Measurements from ENCODE around the gene XYLT2. TPM values are rescaled to one million over a fixed set of nuclear protein-coding genes. Genes with fewer than 3 reads are reported as not detected.

Gene XYLT2
- total RNA-seq, 1 donor from 2014 or later: 30.4 TPM

DNA sequence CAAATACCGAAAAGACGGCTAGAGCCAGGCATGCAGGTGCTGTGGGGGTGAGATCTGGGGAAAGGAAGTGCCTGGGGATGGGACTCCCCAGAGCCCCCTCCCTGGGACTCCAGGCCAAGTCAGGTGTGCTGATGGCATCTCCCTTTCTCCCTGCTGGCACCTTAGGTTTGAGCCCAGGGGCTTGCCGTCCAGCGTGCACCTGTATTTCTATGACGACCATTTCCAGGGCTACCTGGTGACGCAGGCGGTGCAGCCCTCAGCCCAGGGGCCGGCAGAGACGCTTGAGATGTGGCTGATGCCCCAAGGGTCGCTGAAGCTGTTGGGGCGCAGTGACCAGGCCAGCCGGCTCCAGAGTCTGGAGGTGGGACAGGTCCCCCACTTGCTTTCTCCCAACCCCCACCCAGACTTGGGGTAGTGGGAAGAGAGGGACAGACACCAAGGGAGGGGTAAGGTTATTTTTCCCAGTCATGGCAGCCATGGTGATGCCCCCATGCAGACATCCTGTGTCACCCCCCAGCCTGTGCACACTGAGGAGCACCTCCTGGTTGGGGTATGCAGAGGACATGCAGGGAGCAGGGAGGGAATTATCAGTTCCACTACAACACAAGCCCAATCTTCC lies 11.1 kb downstream of the XYLT2 start:
- TF ChIP-seq, protein P1, sequence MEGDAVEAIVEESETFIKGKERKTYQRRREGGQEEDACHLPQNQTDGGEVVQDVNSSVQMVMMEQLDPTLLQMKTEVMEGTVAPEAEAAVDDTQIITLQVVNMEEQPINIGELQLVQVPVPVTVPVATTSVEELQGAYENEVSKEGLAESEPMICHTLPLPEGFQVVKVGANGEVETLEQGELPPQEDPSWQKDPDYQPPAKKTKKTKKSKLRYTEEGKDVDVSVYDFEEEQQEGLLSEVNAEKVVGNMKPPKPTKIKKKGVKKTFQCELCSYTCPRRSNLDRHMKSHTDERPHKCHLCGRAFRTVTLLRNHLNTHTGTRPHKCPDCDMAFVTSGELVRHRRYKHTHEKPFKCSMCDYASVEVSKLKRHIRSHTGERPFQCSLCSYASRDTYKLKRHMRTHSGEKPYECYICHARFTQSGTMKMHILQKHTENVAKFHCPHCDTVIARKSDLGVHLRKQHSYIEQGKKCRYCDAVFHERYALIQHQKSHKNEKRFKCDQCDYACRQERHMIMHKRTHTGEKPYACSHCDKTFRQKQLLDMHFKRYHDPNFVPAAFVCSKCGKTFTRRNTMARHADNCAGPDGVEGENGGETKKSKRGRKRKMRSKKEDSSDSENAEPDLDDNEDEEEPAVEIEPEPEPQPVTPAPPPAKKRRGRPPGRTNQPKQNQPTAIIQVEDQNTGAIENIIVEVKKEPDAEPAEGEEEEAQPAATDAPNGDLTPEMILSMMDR (IDR thresholded peaks at IDR 0.05): no peak
- TF ChIP-seq POLR2AphosphoS5 (IDR thresholded peaks at IDR 0.05; ENCODE audit: insufficient read depth in 1 of 2, low read depth in 1 of 2) (no peak), POLR2A (IDR thresholded peaks at IDR 0.05) (no peak)

DNA sequence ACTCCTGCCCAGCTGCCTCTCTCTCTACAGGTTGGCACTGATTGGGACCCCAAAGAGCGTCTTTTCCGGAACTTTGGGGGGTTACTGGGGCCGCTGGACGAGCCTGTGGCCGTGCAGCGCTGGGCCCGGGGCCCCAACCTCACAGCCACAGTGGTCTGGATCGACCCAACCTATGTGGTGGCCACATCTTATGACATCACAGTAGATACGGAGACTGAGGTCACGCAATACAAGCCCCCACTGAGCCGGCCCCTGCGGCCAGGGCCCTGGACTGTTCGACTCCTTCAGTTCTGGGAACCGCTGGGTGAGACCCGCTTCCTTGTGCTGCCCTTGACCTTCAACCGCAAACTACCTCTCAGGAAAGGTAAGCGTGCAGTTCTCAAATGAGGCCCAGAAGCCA lies 12.3 kb downstream of the XYLT2 start:
- no peak for DNase-seq (ENCODE audit: extremely low spot score in 2 of 2)
- TF ChIP-seq, protein P1 (IDR thresholded peaks at IDR 0.05): no peak
- TF ChIP-seq POLR2A (IDR thresholded peaks at IDR 0.05): no peak
- no peak for TF ChIP-seq POLR2AphosphoS5 (IDR thresholded peaks at IDR 0.05; ENCODE audit: insufficient read depth in 1 of 2, low read depth in 1 of 2)
- Histone ChIP-seq H3K36me3 (peaks cover 0 to 60% of the 10 kb centered on the region in 2 donors), H3K4me1 (peaks cover 9% of the 10 kb centered on the region), H3K27ac (no peak overlapping the region), H3K27me3 (no peaks in the 10 kb centered on the region), H3K9me3 (no peaks in the 10 kb centered on the region), H3K4me3 (no peak overlapping the region)
- intact Hi-C loops (cut with DNase I): loop anchor here (10.0 kb wide), 1 partner anchor 117 kb away; the partner anchor contains the start of gene RSAD1

More for the DNA sequence above, 11.1 kb downstream of the XYLT2 start:
- DNase-seq (ENCODE audit: extremely low spot score in 2 of 2): no peak
- H3K27me3 ChIP-seq: no peaks in the 10 kb centered on the region
- H3K36me3 ChIP-seq: peaks cover 0 to 60% of the 10 kb centered on the region in 2 donors
- H3K9me3 ChIP-seq: no peaks in the 10 kb centered on the region
- no peak overlapping the region for H3K27ac ChIP-seq
- no peak overlapping the region for H3K4me3 ChIP-seq
- peaks cover 5% of the 10 kb centered on the region for H3K4me1 ChIP-seq
- intact Hi-C loops (cut with DNase I): loop anchor here (10.0 kb wide), 1 partner anchor 118 kb away; the partner anchor contains the start of gene RSAD1

DNA sequence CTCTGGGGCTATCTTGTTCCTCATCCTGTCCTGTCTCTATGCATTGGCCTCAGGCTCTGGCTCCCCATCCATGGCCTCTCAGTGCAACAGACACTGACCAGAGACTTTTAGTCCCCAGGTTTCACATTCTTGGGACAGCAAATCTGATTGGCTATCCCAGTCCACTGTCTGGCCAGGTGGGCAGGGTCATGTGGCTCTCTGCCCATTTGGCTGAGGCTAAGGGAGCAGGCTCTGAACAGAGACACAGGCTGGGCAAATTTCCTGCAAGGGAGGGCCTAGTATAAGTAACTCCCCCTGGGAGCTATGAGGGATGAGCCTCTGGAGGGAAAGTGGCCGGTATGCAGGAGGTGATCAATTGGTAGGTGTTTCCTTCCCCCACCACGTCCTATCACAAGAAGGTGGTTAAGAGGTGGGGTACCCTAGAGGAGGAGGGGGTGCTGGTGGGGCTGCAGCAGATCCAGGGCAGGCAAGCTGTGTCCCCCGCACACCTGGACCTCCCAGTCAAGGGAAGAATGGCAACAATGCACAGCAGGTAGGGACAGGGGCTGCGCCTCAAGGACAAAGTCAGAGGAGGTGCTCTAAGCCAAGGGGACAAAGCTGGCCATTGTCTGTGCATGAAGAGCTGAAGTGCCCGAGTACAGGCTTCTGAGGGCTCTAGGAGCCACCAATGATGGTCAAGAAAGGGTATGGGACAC lies 13.2 kb downstream of the XYLT2 start:
- peaks cover 0 to 51% of the 10 kb centered on the region in 2 donors for H3K36me3 ChIP-seq
- no peaks in the 10 kb centered on the region for H3K9me3 ChIP-seq
- intact Hi-C loops (cut with DNase I): loop anchor here (10.0 kb wide), 1 partner anchor 116 kb away; the partner anchor contains the start of gene RSAD1
- TF ChIP-seq POLR2A (IDR thresholded peaks at IDR 0.05) (no peak), POLR2AphosphoS5 (IDR thresholded peaks at IDR 0.05; ENCODE audit: insufficient read depth in 1 of 2, low read depth in 1 of 2) (no peak)
- TF ChIP-seq, protein P1 (IDR thresholded peaks at IDR 0.05): no peak
- H3K27me3 ChIP-seq: no peaks in the 10 kb centered on the region
- H3K4me1 ChIP-seq: peaks cover 18% of the 10 kb centered on the region
- no peak for DNase-seq (ENCODE audit: extremely low spot score in 2 of 2)
- H3K27ac ChIP-seq: no peak overlapping the region
- no peak overlapping the region for H3K4me3 ChIP-seq

DNA sequence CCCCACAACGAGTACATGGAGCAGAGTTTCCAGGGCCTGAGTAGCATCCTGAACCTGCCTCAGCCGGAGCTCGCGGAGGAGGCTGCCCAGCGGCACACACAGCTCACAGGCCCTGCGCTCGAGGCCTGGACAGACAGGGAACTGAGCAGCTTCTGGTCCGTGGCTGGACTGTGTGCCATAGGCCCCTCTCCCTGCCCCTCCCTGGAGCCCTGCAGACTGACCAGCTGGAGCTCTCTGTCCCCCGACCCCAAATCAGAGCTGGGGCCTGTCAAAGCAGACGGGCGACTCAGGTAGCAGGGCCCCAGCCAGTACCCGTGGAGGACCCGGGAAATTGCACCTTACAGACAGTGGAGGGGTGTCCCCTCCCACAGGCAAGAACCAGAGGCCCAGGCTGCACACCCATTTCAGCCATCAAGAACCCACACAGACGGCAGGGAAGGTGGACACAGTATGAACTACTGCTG lies 14.1 kb downstream of the XYLT2 start:
- Histone ChIP-seq H3K4me1 (peaks cover 18% of the 10 kb centered on the region), H3K9me3 (no peaks in the 10 kb centered on the region), H3K4me3 (no peak overlapping the region), H3K27ac (no peak overlapping the region), H3K27me3 (no peaks in the 10 kb centered on the region), H3K36me3 (peaks cover 0 to 43% of the 10 kb centered on the region in 2 donors)
- DNase-seq (ENCODE audit: extremely low spot score in 2 of 2): no peak
- TF ChIP-seq POLR2AphosphoS5 (IDR thresholded peaks at IDR 0.05; ENCODE audit: insufficient read depth in 1 of 2, low read depth in 1 of 2): no peak
- intact Hi-C loops (cut with DNase I): loop anchor here (10.0 kb wide), 1 partner anchor 115 kb away; the partner anchor contains the start of gene RSAD1

DNA sequence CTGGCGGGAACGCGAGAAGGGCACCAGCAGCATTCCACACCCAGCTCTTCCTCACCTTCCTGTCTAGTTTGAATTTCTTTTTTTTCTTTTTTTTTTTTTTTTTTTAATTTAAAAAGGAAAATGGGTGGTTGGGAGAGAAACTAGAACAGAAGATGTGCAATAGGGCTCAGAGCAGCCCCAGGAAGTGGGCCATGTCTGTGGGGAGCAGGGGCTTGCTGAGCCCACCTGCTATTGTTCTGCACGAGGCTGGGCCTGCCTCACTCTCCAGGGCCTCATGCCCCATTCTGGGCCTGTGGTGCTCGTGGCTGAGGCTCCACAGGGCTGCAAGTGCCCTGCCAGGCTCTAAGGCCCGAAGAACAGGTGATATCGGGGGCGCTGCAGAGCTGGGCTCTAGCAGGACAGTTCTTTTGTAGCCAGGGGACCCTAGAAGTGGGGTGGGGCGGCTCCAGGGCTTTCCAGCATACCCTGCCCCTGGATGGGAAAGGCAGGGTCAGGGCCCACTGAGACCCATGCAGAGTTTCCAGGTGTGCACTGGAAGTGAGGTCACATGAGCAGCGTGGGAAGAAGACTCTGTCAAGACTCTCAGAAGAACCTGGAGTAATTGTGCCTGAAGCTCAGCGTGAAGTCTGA lies 14.7 kb downstream of the XYLT2 start:
- no peak overlapping the region for H3K4me3 ChIP-seq
- intact Hi-C loops (cut with DNase I): no loop called here

More for the DNA sequence above, 14.7 kb downstream of the XYLT2 start:
- TF ChIP-seq POLR2A (IDR thresholded peaks at IDR 0.05) (no peak), POLR2AphosphoS5 (IDR thresholded peaks at IDR 0.05; ENCODE audit: insufficient read depth in 1 of 2, low read depth in 1 of 2) (no peak)
- TF ChIP-seq, protein P1 (IDR thresholded peaks at IDR 0.05): no peak
- no peak for DNase-seq (ENCODE audit: extremely low spot score in 2 of 2)
- no peak overlapping the region for H3K27ac ChIP-seq
- H3K9me3 ChIP-seq: no peaks in the 10 kb centered on the region
- H3K27me3 ChIP-seq: no peaks in the 10 kb centered on the region
- H3K36me3 ChIP-seq: peaks cover 0 to 40% of the 10 kb centered on the region in 2 donors
- peaks cover 18% of the 10 kb centered on the region for H3K4me1 ChIP-seq
